Lower leg skin (tissue), 3 donors: Measurements from ENCODE around the gene PSG4.
"Not testable (repeated sequence)": the region's sequence is repeated elsewhere in the genome, so short reads cannot be mapped to it uniquely, and the experiment has no call there.

Experiments
- POLR2A ChIP-seq, 2 donors: fragments of 450-650 bp; IDR thresholded peaks; one replicate each; pipeline ENCODE4 v1.6.1; 2016 to 2017; ENCODE audit warnings: antibody characterized with exemption in 2 of 2, mild to moderate bottlenecking in 1 of 2, moderate library complexity in 1 of 2
- TF ChIP-seq, protein P1 (sequence below), 3 donors: fragments of 450-650 bp; IDR thresholded peaks; one replicate each; pipeline ENCODE4 v1.5.1; 2016; ENCODE audit warnings: antibody characterized with exemption in 3 of 3, mild to moderate bottlenecking in 3 of 3, moderate library complexity in 2 of 3

DNA sequence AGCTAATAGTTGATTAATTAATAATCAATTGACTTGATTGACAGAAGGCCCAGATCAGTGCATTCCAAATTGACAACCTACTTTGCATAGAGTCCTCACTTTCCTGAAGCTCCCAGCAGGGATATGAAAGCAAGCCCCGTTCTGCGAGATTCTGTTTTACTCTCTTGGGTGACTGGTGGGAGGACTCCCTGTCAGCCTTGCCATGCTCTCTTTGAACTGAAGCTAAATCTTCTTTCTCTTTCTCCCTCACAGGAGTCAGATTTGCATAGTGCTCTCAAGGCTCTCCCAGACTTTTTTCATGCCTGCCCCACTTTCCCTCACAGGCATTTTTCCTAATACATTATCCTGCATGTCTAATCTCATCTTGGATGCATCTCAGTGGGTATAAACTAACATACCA is 10.4 kb upstream of the PSG4 start:
- TF ChIP-seq, protein P1, sequence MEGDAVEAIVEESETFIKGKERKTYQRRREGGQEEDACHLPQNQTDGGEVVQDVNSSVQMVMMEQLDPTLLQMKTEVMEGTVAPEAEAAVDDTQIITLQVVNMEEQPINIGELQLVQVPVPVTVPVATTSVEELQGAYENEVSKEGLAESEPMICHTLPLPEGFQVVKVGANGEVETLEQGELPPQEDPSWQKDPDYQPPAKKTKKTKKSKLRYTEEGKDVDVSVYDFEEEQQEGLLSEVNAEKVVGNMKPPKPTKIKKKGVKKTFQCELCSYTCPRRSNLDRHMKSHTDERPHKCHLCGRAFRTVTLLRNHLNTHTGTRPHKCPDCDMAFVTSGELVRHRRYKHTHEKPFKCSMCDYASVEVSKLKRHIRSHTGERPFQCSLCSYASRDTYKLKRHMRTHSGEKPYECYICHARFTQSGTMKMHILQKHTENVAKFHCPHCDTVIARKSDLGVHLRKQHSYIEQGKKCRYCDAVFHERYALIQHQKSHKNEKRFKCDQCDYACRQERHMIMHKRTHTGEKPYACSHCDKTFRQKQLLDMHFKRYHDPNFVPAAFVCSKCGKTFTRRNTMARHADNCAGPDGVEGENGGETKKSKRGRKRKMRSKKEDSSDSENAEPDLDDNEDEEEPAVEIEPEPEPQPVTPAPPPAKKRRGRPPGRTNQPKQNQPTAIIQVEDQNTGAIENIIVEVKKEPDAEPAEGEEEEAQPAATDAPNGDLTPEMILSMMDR (IDR thresholded peaks at IDR 0.05) = not testable (repeated sequence)
- not testable (repeated sequence) for TF ChIP-seq POLR2A (IDR thresholded peaks at IDR 0.05)
